GM19438 (cell line): ENCODE measurements around the gene ADGRE2.
"Not testable (repeated sequence)": the region's sequence is repeated elsewhere in the genome, so short reads cannot be mapped to it uniquely, and the experiment has no call there.

Source experiments
- ATAC-seq: cut with Tn5 transposase; IDR thresholded peaks from one replicate; pipeline ENCODE4 v1.9.1; 2021; ENCODE audit warnings: low read depth; ENCODE audit not compliant: unreplicated experiment

ADGRE2 gene

DNA sequence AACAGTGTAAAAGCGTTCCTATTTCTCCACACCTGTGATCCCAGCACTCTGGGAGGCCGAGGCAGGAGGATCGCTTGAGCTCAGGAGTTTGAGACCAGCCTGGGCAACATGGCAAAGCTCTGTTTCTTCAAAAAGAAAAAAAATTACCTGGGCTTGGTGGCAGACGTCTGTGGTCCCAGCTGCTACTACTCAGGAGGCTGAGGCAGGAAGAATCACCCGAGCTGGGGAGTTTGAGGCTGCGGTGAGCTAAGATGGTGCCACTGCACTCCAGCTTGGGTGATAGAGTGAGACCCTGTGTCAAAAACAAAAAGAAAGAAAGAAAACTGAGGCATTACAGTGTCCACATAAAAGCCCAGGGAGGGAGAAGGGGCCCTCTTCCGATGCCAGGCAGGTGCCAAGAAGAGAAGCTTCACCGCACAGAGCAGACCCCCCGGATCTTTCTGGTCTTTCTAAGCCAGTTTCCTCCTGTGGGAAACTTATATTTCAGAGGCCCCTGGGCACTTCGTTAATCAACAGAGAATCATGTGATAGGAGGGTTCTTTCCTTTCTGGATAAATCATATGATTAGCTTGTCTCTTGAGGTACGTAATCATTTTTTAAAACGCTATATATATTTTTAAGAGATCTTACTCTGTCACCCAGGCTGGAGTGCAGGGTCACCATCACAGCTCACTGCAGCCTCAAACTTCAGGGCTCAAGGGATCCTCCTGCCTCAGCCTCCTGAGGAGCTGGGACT lies at the start of gene ADGRE2:
ADGRE2 (minus strand) TSS at position 451 of the 736 bp plus-strand sequence. CDS start 1,804 bp downstream, outside the sequence.
- not testable (repeated sequence) for ATAC-seq

DNA sequence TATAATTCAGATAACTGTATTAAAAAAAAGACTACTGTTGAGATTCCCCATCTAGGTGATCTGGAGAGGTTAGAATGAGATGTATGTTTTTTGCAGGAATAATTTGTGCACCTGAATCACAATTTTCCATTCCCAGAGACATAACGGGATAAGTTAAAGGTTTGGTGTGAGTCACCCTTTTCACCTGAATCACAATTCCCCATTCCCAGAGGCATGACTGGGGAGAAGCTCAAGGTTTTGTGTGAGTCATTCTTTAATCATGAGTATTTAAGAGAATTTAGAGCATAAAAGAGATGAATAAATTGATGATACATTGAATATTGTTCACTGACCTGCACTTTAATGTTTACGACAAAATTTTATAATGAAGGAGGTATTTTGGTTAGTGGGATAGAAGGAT lies 47.6 kb upstream of the ADGRE2 start:
- ATAC-seq, result no peak

DNA sequence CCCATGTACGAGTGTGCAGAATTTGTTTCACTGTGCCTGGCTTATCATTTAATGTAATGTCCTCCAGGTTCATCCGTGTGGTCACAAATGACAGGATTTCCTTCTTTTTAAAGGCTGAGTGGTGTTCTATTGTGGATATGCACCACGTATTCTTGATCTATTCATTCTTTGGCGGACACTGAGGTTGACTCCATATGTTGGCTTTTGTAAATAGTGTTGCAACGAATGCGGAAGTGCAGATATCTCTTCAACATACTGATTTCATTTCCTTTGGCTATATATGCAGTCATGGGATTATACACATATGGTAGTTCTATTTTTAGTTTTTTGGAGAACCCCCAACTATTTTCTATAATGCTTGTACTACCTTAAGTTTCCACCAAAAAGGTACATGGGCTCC lies 43.6 kb upstream of the ADGRE2 start:
- no peak for ATAC-seq

DNA sequence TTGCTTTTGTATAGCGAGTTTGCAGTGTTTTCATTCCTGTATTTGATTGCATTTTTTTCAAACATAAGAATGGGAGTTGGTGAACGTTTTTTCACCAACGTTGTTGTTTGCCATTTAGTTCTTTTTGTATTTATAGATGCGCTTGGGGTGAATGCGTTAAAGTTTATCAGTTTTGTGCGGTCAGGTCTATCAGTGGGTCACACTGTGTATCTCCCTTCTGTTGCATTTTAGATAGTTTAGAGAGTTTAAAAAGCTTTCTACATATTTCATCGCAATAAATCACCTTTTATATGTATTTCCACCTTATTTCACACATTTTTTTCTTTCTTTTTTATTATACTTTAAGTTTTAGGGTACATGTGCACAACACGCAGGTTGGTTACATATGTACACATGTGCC lies 40.2 kb upstream of the ADGRE2 start:
- ATAC-seq, result no peak

DNA sequence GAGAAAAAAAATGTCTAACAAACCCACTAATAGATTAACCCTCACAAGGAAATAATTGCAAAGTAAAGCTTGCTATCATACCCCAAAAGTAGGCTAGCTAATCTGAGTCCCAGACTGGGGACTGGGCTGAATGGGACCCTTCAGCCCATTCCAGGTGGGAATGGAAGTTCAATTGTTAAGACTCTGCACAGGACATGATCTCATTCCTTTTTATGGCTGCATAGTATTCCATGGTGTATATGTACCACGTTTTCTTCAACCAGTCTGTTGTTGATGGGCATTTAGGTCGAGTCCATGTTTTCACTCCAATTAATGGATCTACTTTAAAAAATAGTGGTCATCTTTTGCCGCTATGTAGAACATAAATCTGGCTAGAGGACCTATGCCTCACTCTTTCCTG lies 38.7 kb upstream of the ADGRE2 start:
- no peak for ATAC-seq

DNA sequence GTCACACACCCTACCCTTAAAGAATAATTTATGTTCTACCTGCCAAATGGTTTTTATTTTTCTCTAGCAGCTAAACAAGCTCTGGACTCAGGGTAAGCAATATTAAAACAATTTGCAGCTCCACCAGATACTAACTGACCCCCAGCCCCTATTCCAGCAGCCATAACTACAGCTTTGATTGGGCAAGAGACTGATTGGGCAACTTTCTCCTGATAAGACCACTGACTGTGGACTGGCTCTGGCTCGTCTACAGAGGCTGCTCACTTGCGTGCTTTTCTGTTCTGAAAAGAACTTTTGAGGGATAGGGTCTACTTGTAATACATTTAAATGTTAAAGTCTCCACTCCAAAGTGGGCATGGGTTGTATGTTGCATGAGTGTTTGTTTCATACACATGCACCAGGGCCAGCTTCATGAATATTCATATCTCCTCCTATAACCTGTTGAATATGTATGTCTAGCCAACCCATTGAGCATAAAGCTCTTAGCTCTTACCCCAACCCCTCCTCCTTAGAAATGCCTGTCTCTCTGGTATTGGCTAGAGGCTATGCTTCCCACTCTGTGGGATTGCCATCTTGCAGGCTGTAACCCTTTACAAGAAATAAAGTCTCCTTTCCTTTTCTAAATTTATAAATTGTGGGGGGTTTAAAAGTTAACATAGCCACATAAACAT lies 36.8 kb upstream of the ADGRE2 start:
- no peak for ATAC-seq

DNA sequence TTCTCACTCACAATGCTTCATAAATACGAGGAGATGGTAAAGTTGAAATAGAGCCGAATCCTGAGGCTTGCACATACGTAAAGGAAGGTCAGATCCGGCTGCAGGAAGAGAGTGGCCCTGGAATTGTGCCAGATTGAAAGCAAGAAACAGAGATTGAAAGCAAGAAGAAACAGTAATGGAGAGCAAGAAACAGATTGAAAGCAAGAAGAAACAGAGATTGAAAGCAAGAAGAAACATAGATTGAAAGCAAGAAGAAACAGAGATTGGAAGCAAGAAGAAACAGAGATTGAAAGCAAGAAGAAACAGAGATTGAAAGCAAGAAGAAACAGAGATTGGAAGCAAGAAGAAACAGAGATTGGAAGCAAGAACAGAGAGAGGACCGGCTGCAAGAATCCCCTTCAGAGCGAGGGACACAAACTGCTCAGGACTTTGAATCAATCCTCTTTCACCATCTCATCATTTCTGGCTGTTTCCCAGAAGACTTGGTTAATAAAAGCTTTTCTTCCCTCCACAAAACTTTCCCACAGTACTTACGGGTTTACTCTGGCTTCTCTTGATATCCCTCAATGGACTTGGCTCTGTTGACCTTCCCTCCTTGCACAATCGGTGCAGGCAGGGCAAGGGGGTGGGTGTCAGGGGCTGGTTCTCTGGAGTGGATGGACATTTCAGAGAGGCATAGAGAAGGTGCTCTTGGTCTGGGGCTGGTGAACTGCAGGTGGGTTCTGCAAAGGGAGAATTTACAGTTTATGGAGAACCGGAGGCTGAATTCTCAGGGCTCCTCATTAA lies 31.1 kb upstream of the ADGRE2 start:
- no peak for ATAC-seq

DNA sequence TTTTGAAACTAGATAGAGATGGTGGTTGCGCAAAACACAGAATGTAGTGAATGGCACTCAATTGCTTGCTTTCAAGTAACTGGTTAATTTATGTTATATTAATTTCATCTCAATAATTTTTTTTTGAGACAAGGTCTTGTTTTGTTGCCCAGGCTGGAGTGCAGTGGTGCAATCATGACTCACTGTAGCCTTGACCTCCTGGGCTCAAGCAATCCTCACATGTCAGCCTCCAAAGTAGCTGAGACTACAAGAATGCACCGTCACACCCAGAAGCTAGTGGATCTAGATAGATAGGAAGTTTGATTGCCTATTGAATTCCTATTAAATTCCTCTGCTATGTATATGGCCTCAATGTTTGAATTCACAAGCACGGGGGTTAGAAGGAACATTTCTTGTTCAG lies 26.4 kb upstream of the ADGRE2 start:
- ATAC-seq, result no peak

DNA sequence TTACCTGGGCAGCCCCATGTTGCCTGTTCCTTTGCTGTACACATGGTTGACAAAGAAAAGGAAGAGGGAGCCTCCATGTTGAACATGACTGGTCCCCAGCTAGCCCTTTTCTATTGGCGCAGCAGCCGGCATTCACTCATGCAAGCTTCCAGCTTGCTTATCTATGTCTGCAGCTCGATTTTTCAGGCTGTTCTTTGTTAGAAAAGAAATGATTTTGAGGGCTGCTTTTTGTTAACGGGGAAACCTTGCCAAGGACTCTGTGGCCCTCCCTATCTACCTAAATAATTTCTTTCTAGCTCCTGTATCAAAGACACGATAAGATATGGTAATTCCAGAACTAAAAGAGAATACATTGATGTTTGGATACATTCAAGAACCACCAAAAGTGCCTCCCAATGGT lies 20.4 kb upstream of the ADGRE2 start:
- no peak for ATAC-seq

DNA sequence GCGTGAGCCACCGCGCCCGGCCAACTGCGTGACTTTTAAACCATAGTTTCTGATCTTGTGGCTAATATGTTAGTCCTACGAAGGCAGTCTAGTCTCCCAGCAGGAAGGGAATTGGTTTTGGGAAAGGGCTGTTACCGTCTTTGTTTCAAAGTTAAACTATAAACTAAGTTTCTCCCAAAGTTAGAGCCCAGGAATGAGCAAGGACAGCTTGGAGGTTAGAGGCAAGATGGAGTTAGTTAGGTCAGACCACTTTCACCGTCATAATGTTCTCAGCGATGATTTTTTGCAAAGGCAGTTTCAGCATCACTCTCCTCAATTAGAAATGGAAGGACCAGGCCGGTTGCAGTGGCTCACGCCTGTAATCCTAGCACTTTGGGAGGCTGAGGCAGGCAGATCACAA lies 17.7 kb upstream of the ADGRE2 start:
- ATAC-seq, result no peak

DNA sequence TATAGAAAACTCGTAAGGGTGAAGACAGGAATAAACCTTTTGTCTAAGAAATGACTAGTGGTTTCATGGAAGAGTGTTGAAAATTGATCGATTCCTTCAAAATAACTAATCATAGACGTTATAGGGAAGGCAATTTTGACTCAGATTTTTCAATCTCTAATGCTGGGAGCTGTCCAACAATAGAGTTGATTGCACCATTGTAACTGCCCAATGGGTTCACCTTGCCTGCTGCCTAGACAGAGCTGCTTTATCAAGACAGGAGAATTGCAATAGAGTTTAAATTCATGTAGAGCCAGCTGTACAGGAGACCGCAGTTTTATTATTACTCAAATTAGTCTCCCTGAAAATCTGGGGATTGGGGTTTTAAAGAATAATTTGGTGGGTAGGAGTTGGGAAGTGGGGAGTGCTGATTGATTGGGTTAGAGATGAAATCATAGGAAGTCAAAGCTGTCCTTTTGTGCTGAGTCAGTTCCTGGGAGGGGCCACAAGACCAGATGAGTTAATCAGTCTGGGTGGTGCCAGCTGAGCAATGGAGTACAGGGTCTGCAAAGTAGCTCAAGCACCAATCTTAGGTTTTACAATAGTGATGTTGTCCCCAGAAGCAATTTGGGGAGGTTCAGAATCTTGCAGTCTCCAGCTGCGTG lies 16.8 kb upstream of the ADGRE2 start:
- no peak for ATAC-seq

DNA sequence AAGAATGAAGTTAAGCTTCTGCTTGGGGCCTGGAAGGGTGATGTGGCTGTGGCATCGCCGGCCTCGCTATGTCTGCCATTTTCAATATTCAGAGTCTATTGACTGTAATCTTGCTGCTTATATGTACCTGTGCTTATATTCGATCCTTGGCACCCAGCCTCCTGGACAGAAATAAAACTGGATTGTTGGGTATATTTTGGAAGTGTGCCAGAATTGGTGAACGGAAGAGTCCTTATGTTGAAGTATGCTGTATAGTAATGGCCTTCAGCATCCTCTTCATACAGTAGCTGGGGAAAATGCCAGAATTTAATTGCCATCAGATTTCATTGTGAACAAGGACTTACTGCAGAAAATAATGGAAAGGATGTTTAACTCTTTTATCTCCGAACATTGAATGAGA lies 13.9 kb upstream of the ADGRE2 start:
- ATAC-seq, result not testable (repeated sequence)

DNA sequence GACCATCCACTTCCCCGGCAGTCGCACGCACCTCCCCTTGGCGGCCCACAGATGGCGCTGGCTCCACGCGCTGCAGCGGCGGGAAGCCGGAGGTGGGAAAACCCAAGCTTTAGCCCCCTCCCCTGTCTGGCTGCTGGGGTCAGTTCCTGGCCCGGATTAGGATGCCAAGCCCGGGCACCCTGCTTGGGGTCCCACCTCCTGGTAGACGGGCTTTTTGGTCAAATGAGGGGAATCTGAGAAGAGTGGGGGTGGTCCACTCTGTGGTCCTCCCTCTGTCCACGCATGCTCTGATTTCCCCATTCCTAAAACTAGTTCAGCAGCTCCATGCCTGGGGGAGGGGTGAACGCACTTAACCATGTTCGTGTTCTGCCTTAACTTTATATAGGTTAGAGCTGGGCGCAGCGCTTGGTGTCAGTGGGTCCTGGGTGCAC lies 8.1 kb upstream of the ADGRE2 start:
- ATAC-seq, result no peak

DNA sequence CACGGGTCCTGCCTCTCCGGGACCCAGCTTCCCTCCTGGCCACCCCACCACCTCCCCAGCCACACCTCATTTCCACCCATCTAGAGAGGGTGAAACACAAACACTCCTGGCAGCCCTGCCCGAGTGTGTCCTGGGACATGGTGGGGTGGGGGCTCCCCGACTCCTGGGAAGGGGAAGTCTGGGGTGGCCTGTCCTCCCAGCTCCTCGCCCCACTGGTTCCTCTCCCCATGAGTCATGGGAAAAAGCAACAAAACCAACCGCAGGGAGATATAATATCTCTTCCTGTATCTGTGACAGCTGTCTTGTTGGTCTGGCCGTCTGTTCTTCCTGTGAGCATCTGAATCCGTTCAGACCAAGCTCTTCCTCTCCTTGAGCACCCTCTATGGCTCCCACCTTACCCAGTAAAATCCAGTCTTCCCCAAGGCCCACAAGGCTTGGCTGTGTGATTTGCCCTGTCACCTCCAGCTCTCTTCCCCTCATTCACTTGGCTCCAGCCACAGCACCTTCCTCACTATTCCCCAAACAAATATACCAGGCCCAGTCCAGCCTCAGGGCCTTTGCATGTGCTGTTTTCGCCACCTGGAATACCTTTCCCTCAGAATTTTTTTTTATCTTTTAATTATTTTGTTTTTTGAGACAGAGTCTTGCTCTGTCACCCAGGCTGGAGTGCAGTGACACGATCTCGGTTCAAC lies 6.9 kb upstream of the ADGRE2 start:
- not testable (repeated sequence) for ATAC-seq

DNA sequence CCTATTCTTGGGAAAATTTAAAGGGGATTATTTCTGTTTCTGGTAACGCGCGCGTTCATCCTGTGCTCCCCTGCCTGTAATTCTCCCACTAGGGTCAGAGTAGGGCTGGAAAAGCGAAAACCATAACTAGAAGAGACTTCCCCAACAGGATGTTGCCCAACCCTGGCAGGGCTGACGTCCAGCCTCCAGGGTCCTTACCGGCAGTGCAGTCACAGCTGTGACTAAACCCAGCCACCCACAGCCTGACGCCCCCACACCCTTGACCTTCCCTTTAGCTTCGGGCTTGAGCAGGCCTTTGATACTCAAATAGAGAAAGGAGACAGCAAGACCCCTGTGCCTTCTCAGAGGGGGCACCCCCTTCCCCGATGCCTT lies 6.4 kb upstream of the ADGRE2 start:
- not testable (repeated sequence) for ATAC-seq

DNA sequence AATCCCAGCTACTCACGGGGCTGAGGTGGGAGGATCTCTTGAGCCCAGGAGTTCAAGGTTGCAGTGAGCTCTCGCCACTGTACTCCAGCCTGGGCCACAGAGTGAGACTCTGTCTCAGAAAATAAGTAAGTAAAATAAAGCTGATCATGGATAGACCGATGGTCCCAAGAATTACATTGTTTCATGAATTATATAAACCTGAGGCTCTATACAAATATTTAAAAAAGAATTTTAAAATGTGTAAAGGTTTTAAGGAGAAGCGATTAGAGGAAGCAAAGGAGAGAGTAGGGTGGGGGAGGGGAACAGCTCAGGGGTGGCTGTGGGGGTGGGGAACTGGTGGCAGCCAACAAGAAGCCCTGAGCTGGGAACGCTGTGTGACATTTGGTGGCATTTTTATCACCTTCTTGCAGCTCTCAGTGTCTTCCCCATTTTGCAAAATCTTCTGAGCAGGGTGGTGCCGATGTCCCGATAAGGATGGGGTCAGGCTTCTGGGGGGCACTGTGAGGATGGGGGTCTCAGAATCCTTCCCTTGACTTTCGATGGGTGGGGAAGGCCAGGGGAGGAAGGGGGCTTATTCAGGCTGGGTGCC lies 5.1 kb upstream of the ADGRE2 start:
- ATAC-seq, result not testable (repeated sequence)

DNA sequence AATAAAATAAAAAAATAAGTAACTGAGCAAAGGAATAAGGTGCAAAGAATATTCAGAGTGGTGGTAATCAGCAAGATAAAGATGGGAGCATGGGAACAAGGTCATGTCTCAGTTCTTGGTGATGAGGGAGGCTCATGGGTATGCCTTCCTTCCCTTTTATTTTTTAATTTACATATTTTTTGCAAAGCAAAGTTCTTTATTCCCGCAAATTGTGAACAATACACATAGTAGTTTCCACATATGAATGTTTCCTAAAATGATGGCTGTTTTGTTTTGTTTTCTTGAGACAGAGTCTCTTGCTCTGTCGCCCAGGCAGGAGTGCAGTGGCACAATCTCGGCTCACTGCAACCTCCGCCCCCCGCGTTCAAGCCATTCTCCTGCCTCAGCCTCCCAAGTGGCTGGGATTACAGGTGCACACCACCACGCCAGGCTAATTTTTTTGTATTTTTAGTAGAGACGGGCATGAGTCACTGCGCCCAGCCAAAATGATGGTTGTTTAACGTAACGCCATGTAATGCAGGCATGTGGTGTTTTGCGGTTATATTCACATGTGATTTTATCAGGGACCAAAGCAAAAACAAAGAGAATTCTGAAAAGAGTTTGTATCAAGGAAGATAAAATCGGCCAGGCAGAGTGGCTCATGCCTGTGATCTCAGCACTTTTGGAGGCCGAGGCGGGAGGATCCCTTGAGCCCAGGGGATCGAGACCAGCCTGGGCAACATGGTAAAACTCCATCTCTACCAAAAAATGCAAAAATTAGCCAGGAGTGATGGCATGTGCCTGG lies 4.5 kb upstream of the ADGRE2 start:
- ATAC-seq, result no peak

DNA sequence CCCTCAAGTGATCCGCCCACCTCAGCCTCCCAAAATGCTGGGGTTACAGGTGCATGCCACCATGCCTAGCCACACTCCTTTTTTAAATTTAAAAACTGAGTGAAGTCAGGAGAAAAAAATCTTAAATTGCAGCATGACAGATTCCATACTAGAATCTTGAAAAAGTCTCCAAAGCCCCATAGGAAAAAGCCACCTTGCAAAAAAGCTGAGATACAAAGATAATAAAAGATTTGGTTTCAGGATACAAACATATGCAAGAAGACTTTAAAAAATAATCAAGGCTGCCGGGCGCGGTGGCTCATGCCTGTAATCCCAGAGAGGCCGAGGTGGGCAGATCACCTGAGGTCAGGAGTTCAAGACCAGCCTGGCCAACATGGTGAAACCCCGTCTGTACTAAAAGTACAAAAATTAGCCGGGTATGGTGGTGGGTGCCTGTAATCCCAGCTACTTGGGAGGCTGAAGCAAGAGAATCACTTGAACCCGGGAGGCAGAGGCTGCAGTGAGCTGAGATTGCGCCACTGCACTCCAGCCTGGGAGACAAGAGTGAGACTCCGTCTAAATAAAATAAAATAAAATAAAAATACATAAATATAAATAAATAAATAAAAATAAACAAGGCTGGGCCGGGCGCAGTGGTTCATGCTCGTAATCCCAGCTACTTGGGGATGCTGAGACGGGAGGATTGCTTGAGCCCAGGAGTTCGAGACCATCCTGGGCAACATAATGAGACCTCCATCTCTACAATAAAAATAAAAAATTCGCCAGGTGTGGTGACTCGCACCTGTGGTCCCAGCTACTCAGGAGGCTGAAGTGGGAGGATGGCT lies 3.6 kb upstream of the ADGRE2 start:
- ATAC-seq, result not testable (repeated sequence)
